ENCODE data around the gene TNK2.

Gene TNK2

DNA sequence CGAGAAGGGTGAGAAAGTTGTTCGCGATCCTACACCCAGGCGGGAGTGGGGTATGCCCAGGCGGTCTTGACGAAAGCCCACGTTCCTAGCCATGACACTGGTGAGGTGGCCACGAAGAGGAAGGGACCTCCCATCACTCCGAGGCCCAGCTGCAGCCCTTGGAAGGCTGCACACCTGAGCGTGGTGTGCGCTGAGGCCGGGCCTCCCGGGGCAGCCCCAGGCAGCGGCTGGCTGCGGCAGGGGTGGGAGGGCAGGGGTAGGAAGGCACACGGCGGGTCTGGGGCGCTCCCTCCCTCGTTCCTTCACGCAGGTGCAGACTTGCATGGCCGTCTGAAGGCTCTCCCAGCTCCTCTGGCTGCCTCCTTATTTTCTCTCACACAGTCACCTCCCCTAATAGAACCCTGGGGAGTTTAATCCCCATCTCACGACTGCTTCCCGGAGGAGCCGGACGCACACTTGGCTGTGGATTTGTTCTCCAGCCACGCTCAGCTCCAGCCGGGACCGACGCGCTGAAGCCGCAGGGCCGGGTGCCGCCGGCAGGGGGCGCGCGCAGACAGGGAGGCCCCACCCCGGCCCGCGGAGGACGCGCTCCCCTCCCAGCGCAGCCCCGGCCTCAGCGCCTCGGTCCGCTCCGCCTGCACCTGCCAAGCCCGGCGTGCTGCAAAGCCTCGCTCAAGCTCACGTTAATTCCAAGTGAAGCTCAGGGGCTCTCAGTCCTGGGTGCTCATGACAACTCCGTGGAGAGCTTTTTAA, 58.9 kb downstream of the TNK2 start:
- ATAC-seq (ENCODE audit: insufficient read depth, low read depth) (no peak), DNase-seq (no peak)
- Histone ChIP-seq H3K4me1 (ENCODE audit: insufficient read depth, low read length) (peaks cover 8% of the 10 kb centered on the region), H3K4me2 (ENCODE audit: insufficient read depth, low read length) (no peak overlapping the region), H3K4me3 (ENCODE audit: low read depth in 1 of 2, low read length in 2 of 2) (no peak overlapping the region), H3K36me3 (ENCODE audit: insufficient read depth, low read length) (no peaks in the 10 kb centered on the region), H3K27me3 (ENCODE audit: insufficient read depth, low read length, poor library complexity) (no peaks in the 10 kb centered on the region), H3K9ac (ENCODE audit: low read depth, low read length) (no peak overlapping the region), H3K9me3 (ENCODE audit: insufficient read depth, low read length, severe bottlenecking) (no peaks in the 10 kb centered on the region), H2AFZ (ENCODE audit: low read depth, low read length) (no peak overlapping the region), H4K20me1 (ENCODE audit: insufficient read depth, low read length) (no peaks in the 10 kb centered on the region), H3K27ac (ENCODE audit: low read length) (no peak overlapping the region), H3K79me2 (ENCODE audit: insufficient read depth, low read length) (no peaks in the 10 kb centered on the region)
- TF ChIP-seq EZH2 (IDR thresholded peaks at IDR 0.05; ENCODE audit: borderline replicate concordance, low read depth, low read length, severe bottlenecking) = no peak
- TF ChIP-seq, protein P1, sequence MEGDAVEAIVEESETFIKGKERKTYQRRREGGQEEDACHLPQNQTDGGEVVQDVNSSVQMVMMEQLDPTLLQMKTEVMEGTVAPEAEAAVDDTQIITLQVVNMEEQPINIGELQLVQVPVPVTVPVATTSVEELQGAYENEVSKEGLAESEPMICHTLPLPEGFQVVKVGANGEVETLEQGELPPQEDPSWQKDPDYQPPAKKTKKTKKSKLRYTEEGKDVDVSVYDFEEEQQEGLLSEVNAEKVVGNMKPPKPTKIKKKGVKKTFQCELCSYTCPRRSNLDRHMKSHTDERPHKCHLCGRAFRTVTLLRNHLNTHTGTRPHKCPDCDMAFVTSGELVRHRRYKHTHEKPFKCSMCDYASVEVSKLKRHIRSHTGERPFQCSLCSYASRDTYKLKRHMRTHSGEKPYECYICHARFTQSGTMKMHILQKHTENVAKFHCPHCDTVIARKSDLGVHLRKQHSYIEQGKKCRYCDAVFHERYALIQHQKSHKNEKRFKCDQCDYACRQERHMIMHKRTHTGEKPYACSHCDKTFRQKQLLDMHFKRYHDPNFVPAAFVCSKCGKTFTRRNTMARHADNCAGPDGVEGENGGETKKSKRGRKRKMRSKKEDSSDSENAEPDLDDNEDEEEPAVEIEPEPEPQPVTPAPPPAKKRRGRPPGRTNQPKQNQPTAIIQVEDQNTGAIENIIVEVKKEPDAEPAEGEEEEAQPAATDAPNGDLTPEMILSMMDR (IDR thresholded peaks at IDR 0.05; ENCODE audit: borderline replicate concordance, extremely low read depth, low read length, poor library complexity, severe bottlenecking) = no peak

DNA sequence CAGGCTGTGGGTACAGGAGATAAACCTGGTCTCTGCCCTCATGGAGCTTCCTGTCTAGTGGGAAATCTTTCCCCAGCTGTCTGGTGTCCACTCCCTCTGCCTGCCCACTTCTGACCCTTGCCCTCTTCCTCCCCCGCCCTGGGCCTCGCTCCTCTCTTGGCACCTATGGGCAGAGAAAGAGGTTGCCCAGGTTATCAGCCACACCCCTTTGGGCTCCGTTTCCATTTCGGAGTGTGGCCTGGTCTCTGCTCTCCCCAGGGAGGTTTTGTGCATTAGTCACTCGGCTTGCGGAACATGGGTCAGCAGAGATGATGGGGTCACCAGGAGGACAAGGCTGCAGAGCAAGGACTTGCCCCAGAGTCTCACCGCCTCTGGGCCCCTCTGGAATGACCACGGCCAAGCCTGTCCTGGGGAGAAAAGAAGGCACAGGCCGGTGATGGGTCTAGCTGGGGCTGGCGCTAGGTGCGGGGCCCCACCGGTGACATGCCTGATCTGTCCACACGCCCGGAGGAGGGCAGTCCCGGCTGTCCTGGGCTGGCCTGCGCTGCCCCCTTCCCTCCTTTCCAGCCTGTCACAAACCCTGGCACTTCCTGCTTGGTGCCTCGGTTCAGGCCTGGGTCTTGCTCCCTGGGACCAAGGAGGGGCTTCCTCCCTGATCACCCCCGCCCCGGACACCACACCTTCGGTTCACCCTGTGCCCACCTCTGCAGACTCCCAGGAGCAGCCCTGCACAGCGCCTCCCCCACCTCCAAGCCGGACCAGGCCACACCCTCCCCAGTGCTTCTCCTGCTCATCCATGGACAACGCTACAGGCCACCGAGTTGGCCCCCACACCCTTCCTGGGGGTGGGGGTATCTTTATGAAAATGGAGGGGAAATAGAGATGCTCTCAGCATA, 61.0 kb downstream of the TNK2 start:
- Histone ChIP-seq H3K4me2 (ENCODE audit: insufficient read depth, low read length) (no peak overlapping the region), H4K20me1 (ENCODE audit: insufficient read depth, low read length) (no peaks in the 10 kb centered on the region), H3K9me3 (ENCODE audit: insufficient read depth, low read length, severe bottlenecking) (no peaks in the 10 kb centered on the region), H3K27me3 (ENCODE audit: insufficient read depth, low read length, poor library complexity) (no peaks in the 10 kb centered on the region), H3K27ac (ENCODE audit: low read length) (no peak overlapping the region), H3K4me3 (ENCODE audit: low read depth in 1 of 2, low read length in 2 of 2) (no peak overlapping the region), H2AFZ (ENCODE audit: low read depth, low read length) (no peak overlapping the region), H3K4me1 (ENCODE audit: insufficient read depth, low read length) (peaks cover 8% of the 10 kb centered on the region), H3K9ac (ENCODE audit: low read depth, low read length) (no peak overlapping the region), H3K36me3 (ENCODE audit: insufficient read depth, low read length) (no peaks in the 10 kb centered on the region), H3K79me2 (ENCODE audit: insufficient read depth, low read length) (no peaks in the 10 kb centered on the region)
- no peak for TF ChIP-seq EZH2 (IDR thresholded peaks at IDR 0.05; ENCODE audit: borderline replicate concordance, low read depth, low read length, severe bottlenecking)
- TF ChIP-seq, protein P1 (IDR thresholded peaks at IDR 0.05; ENCODE audit: borderline replicate concordance, extremely low read depth, low read length, poor library complexity, severe bottlenecking) = no peak
- DNase-seq = no peak
- no peak for ATAC-seq (ENCODE audit: insufficient read depth, low read depth)

- H3K9ac ChIP-seq (ENCODE audit: low read depth, low read length) = no peak overlapping the region
- H3K4me2 ChIP-seq (ENCODE audit: insufficient read depth, low read length) = no peak overlapping the region
- H3K27me3 ChIP-seq (ENCODE audit: insufficient read depth, low read length, poor library complexity) = no peaks in the 10 kb centered on the region
- no peak overlapping the region for H3K27ac ChIP-seq (ENCODE audit: low read length)
- TF ChIP-seq, protein P1 (IDR thresholded peaks at IDR 0.05; ENCODE audit: borderline replicate concordance, extremely low read depth, low read length, poor library complexity, severe bottlenecking) = no peak
- no peak for TF ChIP-seq EZH2 (IDR thresholded peaks at IDR 0.05; ENCODE audit: borderline replicate concordance, low read depth, low read length, severe bottlenecking)
- no peak overlapping the region for H3K4me3 ChIP-seq (ENCODE audit: low read depth in 1 of 2, low read length in 2 of 2)
- no peaks in the 10 kb centered on the region for H3K9me3 ChIP-seq (ENCODE audit: insufficient read depth, low read length, severe bottlenecking)
- no peaks in the 10 kb centered on the region for H3K4me1 ChIP-seq (ENCODE audit: insufficient read depth, low read length)
- ATAC-seq (ENCODE audit: insufficient read depth, low read depth) (no peak), DNase-seq (no peak)
- H2AFZ ChIP-seq (ENCODE audit: low read depth, low read length) = no peak overlapping the region
- no peaks in the 10 kb centered on the region for H3K36me3 ChIP-seq (ENCODE audit: insufficient read depth, low read length)
- H3K79me2 ChIP-seq (ENCODE audit: insufficient read depth, low read length) = no peaks in the 10 kb centered on the region
- no peaks in the 10 kb centered on the region for H4K20me1 ChIP-seq (ENCODE audit: insufficient read depth, low read length)
Measured at GRCh38 chr3:195845483-195845882, 62.9 kb downstream of the TNK2 start.

Measured in DND-41 (cell line).